Retinal pigment epithelial cell (primary cell): ENCODE measurements around the gene ARFGAP1.

Experiments used
- DNase-seq: peaks from one replicate; pipeline ENCODE4 v3.0.0-alpha.2; 2010; ENCODE audit warnings: low read depth
- H3K4me3 ChIP-seq: 2 replicates; pipeline ENCODE4 v1.5.1; 2011; ENCODE audit warnings: mild to moderate bottlenecking, low read length, control low read depth, moderate library complexity
- CTCF ChIP-seq: conservative IDR thresholded peaks from 2 replicates; pipeline ENCODE4 v1.5.1; 2011; ENCODE audit warnings: low read depth, low read length, control low read depth, inconsistent platforms

Gene ARFGAP1

GRCh38 chr20:63317601-63318291 is 45.1 kb downstream of the ARFGAP1 start:
- DNase-seq, result no peak
- no peak for TF ChIP-seq CTCF
- H3K4me3 ChIP-seq, result no peak overlapping the region

- no peak overlapping the region for H3K4me3 ChIP-seq
- no peak for TF ChIP-seq CTCF
- DNase-seq, result no peak
Observed at GRCh38 chr20:63318391-63319163, 46.0 kb downstream of the ARFGAP1 start.

DNA sequence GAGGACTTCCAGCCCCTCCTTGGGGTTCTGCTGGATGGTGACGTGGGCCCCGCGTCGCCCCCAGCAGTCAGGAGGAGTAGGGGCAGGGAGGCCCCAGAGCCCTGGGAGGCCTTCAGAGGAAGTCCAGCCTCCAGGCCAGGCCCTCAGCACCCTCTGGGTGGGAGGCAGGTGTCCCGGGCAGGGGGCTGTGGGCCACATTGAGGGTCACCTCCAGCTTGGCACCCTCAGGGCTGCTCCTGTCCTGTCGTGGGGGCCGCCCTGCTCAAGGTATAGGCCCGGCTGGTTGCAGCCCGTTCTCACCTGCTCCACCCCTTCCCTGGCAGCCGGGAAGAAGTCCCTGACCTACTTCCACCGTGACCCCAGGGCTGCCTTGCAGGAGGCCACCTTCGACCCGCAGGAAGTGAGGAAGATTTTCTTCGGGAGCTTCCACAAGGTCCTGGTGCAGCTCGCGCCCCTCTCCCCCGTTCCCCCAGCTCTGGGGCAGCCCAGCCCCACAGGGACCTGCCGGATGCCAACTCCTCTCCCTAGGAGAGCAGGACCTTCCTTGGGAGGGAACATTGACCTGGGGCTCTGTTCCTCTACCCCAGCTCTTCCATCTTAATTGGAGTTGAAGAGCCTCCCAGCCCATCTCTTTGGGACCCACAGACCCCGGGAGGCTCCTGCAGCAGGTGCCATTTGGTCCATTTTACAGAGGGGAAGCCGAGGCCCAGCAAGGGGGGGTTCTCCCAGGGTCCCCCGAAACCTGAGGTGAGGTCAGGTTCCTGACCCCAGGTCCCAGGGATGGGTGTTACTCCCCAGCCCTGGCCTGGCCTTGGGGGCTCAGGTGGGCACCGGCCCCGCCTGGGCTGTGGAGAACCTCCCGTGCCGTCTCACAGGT is 46.8 kb downstream of the ARFGAP1 start:
- no peak for TF ChIP-seq CTCF
- H3K4me3 ChIP-seq, result no peak overlapping the region
- no peak for DNase-seq

DNA sequence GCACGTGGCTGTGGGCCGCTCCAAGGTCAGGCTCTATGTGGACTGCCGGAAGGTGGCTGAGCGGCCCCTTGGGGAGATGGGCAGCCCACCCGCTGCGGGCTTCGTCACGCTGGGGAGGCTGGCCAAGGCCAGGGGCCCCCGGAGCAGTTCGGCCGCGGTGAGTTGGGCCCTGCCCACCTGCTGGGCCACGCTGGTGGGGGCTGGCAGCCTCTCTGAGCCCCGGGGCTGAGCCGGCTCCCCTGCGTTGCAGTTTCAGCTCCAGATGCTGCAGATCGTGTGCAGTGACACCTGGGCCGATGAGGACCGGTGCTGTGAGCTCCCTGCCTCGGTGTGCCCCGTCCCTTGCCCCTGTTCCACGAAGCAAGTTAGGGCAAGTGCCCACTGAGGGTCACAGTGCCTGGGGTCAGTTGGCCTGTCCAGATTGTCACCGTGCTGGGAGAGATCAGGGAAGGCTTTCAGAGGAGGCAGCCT is 47.5 kb downstream of the ARFGAP1 start:
- no peak for TF ChIP-seq CTCF

DNA sequence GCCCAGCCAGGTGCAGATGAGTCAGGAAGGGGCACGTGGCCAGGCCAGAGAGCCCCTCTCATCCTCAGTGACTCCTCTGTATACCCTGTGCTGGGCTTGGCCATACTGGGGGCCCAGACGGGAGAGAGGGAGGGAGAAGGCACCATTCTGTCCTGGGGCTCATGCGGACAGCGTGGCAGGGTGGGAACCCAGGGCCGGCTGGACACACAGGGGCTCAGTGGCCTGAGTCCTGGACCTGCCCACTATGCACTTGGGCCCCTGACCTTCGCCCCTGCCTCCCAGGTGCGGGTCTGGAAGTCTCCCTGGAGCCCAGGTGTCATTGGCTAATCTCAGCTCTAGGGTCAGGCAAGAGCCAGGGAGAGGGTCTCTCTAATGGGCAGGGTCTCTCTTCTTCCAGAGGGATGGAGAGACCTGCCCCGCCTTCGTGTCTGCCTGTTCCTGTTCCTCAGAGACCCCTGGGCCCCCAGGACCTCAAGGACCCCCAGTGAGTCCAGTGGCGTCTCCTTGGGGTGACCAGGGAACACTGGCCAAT is 48.1 kb downstream of the ARFGAP1 start:
- no peak for TF ChIP-seq CTCF
- H3K4me3 ChIP-seq, result no peak overlapping the region
- no peak for DNase-seq

More for the DNA sequence above, 47.5 kb downstream of the ARFGAP1 start:
- H3K4me3 ChIP-seq, result no peak overlapping the region
- no peak for DNase-seq

DNA sequence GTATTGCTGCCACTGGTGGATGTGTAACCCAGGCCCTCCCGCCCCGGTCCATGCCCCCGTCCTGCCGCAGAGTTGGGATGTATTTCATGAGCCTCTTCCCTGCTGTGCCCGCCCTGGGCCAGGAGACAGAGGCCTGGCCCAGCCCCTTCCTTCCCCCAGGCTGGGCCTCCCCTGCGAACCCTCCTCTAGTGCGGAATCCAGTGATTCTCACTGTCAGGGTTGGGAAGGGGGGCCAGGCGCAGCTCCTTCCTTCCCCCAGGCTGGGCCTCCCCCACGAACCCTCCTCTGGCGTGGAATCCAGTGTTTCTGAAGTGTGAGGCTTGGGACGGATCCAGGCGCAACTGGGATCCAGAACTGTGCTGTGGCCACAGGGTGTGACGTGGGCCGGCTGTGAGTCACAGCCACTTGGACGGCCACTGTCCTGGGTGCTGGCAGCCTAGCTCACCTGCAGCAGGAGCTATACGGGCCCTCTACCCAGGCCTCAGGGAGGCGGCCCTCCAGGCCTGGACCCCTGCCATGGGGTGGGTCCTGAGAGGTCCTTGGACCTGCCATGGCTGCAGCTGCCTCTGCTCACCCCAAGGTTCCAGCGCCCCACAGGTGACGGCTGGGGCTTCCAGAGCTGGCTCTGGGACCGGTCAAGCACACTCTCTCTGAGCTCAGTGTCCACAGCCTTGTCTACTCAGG is 48.7 kb downstream of the ARFGAP1 start:
- DNase-seq, result no peak
- H3K4me3 ChIP-seq, result no peak overlapping the region
- TF ChIP-seq CTCF, result no peak
